Urothelium cell line (cell line): ENCODE data around the gene CLRN2.
A peak's percentile ranks its signal among the peaks of the same experiment; 100 is the strongest.

Experiments
- DNase-seq: peaks from one replicate; pipeline ENCODE4 v3.0.0; 2011; ENCODE audit warnings: low spot score, mixed read lengths
- FAIRE-seq: peaks from 2 replicates; lab custom pipeline; 2011; peaks lifted over from hg19 to GRCh38; lab: Jason Lieb, UNC

CLRN2 gene, protein sequence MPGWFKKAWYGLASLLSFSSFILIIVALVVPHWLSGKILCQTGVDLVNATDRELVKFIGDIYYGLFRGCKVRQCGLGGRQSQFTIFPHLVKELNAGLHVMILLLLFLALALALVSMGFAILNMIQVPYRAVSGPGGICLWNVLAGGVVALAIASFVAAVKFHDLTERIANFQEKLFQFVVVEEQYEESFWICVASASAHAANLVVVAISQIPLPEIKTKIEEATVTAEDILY

DNA sequence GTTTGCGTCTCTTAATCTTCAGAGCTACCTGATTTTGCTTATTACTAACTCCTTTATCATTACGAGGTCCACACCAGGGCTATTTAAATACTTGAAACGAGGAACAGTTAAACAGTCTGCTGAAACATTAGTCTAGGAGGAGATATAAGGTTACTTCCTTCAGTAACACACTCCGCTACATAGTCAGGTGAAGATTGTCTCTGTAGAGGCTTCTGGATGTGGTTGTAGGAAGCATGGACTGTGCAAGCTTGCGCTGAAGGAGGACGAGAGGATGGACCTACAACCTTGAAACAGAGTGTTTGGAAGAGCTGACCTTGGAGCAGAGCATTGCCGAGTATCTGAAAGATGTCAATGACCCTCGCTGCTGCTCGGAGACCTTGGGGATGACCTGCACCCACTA lies at the start of gene CLRN2:
Gene CLRN2, plus strand, starts transcription at position 301 of the 400 bp plus-strand sequence. CDS start 102 bp downstream, outside the sequence.
- FAIRE-seq (no peak), DNase-seq (no peak)

DNA sequence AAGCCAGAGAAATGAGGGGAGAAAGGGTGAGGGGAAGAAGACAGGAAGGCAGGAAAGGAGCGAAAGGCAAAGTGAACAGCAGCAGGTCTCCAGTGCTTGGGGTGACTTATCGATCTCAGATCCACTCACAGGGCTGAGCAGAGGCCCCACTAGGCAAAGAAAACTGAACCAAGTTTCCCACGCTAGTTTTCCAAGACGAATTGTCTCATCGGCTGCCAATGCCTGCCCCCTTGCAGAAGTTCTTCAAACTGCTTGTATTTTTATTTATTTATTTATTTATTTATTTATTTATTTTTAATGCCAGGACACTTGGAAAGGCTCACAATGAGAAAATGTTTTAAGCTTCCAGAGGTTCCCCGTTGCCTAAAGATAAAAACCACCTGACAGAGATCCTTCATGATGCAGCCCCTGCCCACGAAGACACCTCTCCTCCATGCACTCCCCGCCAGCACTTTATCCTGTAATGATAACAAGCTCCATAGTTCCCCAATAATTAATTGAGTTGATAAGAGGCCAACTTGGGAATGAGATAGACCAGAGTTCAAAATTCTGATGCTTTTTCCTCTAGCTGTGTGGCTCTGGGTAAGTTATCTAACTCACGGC lies 46.2 kb upstream of the CLRN2 start:
- DNase-seq, result peak; percentile 20
- FAIRE-seq, result no peak

DNA sequence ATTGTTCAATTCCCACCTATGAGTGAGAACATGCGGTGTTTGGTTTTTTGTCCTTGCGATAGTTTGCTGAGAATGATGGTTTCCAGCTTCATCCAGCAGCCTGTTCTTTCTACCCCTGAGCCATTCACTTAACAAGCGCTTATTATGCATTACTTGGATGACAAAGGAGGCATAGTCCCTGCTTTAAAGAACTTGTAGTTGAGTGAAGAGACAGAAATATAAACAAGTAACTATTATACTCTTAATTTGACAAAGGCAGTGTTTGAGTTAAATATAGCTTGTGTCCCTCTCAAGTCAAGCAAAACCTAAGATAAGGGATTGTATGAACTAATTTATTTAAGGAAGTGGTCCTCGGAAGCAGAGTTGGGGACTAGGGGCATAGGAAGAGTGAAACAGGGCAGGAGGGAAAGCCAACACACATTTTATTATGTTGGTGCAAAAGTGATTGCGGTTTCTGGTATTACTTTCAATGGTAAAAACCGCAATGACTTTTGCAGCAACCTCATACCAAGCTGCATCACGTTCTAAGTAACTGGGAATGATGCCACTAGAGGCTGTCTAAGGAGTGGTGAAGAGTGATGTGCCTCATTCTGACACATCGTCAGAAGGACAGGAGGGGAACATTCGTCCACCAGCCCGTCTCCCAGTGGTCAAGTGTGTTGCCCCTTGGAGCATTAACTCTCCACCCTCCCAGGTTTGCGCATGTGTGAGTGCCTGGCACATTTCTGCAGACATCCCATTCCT lies 44.9 kb upstream of the CLRN2 start:
- FAIRE-seq (no peak), DNase-seq (no peak)

DNA sequence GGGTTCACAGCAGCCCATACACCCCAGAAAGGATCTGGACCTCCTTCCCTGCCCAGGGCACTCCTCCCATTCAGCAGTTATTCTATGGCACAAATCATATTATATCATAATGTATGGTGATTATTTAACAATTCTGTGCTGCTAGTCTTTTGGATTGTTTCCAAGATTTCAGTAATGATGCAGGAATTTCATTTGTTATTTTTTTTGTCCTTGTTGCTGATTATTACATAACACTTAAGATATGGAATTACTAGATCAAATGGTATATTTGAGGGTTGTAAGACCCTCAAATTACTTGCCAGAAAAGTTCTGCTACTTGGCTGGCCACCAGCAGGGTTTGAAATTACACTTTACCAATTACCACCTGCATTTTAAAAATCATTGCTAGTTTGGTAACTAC lies 39.5 kb upstream of the CLRN2 start:
- no peak for DNase-seq
- FAIRE-seq, result no peak

DNA sequence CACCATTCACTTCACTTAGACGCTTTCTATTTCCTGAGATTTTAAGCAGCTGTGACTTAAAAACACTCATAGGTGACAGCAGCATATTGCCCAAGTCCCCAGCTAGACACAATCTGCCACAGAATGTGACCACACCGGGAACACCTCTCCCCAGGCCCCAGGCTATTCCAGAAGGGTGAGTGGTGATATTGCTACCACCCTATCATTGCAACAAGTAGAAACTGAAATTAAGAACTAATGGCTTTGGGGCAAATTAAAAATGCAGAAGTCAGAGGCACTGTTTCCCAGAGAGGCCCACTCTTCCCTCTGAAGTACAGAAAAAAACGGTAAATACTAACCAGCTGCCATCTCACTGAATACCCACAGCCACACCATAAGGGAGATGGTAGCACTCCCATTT lies 38.1 kb upstream of the CLRN2 start:
- DNase-seq, result no peak
- no peak for FAIRE-seq

DNA sequence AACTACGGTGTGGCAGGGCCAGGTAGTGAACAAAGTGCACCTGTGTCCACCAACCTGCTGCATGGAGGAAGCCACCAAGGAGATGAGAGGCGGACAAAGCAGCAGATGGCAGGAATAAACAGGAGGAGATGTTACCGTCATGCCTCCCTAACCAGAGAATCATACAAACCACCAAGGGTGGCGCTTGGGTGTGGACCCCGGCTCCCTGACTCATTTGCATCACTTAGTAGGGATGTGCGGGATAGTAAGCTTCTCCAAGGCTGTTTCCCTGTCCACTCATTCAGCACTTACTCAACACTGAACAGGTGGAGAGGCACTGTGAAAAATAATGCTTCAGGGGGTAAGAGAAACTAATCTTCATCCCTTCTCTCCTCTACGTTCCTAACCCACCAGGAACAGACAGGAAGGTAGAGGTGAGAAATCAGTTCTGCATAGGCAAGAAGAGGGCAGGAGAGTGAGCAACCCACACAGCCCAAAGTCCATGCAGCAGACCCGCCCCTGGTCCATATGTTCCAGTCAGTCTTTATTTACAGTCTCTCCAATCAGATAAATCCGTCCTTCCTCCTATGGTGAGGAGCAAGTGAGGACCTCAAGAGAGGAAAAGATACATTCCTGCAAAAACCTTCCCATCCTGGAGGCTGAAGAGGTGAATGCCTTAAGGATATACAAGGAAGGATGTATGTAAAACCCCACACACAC lies 37.0 kb upstream of the CLRN2 start:
- FAIRE-seq, result no peak
- DNase-seq, result no peak

DNA sequence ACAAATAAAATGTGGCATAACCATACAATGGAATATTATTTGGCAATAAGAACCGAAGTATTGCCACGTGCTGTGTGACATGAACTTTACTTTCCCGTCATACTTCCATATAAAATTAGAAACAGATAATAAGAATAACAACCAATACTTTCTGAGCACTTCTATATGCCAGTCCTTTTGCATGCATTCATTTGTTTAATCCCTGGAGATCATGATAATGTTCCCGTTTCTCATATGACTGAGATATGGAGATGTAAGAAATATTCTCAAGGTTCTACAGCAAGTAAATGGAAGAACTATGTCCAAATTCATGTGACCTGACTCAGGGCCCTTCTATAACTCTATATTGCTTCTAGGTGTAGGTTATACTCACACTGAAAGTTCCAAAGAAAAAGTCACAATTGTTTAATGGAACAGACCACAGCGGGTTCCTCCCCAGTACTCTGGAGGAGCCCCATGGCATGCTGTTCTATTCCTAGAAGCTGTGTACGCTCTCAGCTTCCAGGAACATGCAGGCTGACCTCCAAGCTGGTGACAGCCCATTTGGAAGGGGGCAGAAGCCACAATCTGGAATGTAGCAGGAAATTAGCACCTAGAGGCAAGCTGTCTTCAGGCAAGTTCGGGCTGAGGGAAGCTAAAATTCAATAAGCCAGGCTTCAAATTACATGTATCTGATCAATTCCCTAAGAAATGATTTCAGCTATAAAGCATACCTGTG lies 34.6 kb upstream of the CLRN2 start:
- DNase-seq (no peak), FAIRE-seq (no peak)

DNA sequence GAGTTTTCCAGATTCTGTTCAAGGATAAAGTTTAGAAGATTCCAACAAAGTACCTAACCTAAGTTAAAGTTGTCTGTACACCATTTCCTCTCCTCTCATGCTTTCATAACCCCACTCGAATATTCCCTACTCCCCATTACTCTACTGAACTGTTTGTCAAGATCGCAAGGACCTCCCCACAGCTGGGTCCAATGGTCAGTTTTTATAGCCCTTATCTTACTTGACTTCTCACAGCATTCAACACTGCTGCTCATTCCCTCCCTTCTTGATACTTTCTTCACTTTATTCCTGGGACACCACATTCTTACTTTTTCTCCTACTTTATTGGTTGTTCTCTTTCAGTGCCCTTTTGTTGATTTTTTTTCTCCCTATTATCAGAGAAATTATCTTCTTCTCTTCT lies 34.0 kb upstream of the CLRN2 start:
- no peak for DNase-seq
- no peak for FAIRE-seq

DNA sequence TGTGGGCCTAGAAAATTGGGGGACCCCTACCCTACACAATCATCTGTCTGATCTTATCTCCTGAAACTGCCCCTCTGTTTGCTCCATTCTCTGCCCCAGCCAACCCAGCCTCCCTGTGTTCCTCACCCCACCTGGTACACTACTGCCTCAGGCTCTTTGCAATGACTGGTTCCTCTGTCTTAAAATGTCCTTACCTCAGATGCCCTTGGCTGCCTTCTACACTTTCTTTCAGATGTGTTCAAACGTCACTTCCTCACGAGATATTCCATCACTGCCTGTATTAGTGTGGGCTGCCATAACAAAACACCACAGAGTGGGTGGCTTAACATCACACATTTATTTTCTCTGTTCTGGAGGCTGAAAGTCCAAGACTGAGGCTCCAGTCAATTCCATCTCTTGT lies 32.2 kb upstream of the CLRN2 start:
- DNase-seq, result no peak
- no peak for FAIRE-seq

DNA sequence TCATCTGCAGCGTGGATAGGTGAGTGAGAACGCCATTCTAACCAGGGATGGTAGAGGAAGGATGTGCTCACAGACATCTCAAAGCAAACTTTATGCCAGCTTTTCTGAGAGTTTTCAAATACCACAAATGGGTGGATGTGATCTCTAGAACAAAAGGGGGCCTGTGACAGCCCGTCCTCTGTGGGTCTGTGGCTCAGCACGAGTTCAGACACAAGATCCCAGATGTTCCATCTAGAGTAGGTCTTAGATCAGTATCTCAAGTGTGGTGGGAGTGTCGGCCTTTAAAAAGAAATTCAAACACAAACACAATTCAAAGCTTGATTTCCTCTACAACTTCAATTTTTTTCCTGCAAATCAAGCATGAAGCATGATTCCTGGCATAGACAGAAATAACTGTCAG lies 25.8 kb upstream of the CLRN2 start:
- FAIRE-seq, result no peak
- DNase-seq, result no peak

DNA sequence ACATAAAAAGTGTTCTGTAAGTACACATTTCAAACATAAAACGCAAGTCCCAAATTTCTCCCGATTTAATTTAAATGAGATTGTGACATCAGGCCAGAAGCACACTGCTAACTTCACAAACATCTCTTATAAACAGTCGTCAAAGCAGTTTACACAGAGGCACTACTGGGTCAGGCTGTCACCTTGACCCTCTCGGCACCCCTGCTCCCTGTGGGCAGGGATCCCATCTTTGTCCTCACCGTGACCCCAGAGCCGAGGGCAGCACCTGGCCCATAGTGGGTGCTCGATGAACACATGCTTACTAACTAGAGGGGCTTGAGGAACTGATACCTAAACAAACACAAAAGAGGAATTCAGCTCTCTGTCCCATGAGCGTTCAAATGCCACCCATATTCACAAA lies 25.2 kb upstream of the CLRN2 start:
- DNase-seq (no peak), FAIRE-seq (no peak)

DNA sequence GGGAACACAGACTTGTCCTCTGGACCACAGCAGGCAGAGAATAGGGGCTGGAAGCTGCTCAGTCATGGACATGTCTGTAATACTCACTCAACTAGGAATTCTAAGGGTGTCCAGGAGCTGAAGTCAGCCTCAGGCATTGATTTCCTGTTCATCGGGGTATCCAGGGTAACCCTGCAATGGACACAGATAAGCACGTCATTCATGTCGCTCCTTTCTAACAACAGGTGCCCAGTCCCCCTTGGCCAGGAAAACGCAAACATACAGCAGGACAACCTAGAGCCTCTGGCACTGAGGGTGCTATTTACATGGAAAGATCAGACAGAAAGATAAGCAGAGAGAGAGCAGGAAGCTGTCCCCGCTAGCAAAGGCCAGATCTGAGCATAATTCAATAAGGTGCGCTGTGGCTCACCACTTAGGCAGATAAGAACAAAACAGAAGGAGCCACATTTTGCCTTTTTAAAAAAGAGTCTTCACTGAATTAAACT lies 24.3 kb upstream of the CLRN2 start:
- DNase-seq (no peak), FAIRE-seq (no peak)

DNA sequence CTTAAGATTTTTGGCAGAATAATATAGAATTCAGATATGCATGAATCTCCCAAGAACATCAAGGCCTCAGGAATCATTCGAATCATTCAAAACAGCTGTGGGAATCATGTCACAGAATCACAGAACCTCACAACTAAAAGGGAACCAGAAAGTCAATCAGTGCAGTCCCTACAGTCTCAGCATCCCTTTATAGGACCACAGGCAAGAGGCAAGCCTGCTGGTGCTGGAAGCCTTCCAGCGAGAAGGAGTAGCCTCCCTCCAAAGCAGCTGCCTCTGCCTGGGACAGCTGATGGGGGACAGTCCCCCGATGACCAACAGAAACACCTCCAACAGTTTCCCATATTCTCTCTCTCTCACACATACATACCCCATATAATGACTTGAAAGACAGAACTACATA lies 23.8 kb upstream of the CLRN2 start:
- no peak for FAIRE-seq
- no peak for DNase-seq

DNA sequence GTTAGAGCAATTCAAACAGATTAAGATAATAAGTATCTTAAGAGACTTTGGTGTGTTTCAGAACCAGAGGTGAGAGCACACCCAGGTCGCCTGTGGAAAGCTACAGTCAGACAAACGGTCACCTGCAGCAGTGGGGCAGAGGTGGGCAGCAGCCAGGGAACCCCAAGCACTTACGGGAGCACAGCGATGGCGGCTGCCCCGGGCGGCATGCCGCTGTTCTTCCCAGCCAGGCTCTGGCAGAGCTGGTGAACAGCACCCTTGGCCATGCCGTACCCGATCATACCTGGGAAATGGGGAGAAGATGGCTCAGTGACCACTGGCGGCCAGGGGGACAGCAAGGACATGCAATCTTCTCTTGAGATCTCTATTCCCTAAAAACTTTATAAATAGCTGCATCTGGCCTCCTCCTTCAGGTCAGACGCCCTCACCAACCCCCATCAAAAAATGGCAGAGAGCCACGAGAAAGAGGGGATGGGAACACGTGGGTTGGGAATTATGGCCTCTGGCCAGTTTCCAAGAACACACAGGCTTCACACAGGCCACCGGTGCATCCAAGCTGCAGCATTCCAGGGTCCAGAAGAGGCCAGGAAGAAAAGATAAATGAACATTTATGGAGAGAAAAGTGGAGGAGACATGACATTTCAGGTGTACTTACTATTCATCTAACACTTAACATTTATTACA lies 22.8 kb upstream of the CLRN2 start:
- FAIRE-seq, result no peak
- DNase-seq, result peak; percentile 17

DNA sequence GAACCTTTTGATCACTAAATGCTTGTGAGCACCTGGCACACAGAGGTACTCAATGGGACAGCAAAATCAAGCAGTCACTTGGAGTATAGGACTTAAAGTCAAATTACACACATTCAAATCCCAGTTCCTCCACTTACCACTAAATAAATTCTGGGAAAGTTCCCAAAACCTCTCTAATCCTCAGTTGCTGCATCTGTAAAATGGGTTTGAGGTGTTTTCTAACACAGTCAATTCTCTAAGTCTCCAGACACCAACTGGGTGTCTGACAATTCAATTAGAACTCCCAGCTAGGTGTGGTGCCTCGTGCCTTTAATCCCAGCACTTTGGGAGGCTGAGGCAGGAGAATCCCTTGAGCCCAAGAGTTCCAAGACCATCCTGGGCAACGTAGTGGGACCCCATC lies 22.1 kb upstream of the CLRN2 start:
- DNase-seq (no peak), FAIRE-seq (no peak)

DNA sequence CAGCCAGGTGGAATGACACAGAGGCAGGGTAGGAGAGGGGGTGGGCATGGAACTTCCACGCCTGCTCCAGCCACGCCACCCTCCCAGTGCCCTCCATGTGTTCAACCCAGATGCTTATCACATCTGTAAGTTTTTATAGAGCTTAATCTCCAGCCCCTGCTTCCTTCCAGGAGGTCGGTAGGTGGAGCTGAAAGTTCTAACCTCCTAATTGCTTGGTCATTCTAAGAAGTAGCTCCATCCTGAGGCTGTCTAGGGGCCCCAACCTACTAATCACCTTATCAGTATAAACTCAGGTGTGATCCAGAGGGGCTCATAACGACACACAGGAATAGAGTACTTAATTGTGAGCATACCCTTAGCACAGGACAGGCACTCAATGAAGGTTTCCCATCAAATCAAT lies 21.3 kb upstream of the CLRN2 start:
- FAIRE-seq (no peak), DNase-seq (no peak)

DNA sequence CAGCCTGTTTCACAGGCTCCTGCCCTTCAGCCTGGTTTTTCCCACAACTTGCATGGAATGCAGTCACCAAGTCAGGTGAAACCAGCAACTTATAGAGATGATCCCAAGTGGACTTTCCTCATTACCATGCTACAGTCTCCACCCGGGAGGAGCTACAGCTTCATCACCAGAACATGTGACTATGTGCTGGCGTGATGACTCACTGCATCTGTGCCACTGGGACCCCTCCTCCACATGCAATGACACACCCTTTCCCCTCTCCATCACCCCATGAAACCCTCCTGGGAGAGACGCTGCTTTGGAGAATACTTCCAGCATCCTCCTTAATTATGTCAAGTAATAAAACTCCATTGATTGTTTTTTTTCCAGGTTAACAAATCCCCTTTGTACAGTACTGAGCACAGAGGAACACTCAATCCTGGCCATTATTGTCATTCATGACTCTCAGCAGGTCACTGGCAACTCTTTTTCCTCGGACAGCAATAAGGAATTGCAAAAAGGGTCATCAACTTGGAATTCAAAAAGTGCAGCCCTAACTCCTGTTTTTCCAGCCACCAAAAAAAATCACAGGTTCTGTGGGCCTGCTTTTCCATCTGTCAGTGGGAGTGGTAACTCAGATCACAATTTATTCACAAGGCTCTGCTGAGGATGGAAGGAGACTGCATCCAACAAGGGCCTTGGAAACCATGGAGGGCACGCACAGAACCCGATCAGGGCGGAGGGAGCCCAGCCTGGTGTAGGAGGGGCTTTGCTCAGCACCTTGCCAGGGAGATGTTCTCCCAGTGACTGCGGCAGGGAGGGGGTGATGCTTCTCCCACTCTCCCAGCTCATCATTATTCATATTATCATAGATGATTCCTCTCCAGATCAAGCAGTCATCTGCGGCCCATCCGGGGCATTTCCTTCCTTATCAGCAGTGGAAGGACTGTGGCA lies 20.4 kb upstream of the CLRN2 start:
- FAIRE-seq (no peak), DNase-seq (peak; percentile 57)

DNA sequence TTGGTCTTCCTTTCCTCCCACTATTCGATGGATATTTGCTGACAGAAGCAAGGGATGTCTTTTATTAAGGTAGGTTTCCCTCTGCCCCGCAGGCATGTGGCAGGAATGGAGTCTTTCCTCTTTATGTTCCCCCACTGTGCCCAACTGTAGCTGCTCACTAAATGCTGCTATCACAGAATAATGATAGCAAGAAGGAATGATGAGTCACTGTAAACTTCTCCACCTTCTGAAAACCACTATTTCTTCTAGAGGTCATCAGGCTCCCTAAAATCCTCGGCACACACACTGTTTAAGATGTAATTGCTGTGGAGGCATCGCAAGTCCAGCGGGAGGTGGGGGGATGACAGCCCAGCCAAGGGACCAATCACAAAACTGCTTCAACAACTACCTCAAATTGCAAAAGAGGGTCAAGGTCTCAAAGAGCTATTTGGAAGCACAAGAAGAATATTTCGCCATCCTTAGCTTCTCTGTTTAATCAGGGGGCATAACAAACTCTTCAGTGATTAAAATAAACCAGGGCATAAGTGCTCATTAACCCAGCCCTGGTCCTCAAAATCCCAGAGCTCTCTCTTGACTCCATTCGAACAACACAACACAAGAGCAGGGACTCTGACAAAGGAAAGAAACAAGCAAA lies 17.0 kb upstream of the CLRN2 start:
- DNase-seq (no peak), FAIRE-seq (no peak)

DNA sequence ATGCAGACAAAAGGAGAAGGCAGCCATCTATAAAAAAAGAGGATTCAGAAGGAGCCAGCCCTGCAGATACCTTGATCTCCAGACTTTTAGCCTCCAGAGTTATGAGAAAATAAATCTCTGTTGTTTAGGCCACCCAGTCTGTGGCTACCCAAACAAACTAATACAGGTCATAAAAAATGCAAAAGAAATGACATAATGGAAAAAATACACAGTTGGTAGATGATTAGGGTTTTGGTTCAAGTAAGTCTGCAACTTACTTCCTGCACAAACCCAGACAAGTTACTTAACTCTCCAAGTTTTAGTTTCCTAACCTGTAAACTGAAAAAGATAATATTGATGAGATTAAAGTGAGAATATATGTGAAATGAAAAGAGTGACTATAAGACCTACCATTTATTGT lies 14.4 kb upstream of the CLRN2 start:
- FAIRE-seq, result no peak
- DNase-seq, result no peak
